Rectal smooth muscle tissue (tissue), 1 donor: Measurements from ENCODE around the gene ODF2L.

Experiments
- H3K27ac ChIP-seq: one replicate; pipeline ENCODE4 v1.7.0; 2013; ENCODE audit warnings: low read depth, low read length, inconsistent platforms
- H3K27me3 ChIP-seq: one replicate; pipeline ENCODE4 v1.7.0; 2013; ENCODE audit warnings: low read length; ENCODE audit not compliant: control insufficient read depth, insufficient read depth
- H3K36me3 ChIP-seq: one replicate; pipeline ENCODE4 v1.7.0; 2013; ENCODE audit warnings: low read length; ENCODE audit not compliant: control insufficient read depth, insufficient read depth
- H3K4me1 ChIP-seq: one replicate; pipeline ENCODE4 v1.7.0; 2013; ENCODE audit warnings: low read length; ENCODE audit not compliant: control insufficient read depth, insufficient read depth
- H3K4me3 ChIP-seq: one replicate; pipeline ENCODE4 v1.7.0; 2013; ENCODE audit warnings: low read length
- H3K9ac ChIP-seq: one replicate; pipeline ENCODE4 v1.7.0; 2013; ENCODE audit warnings: low read length

The ODF2L gene

GRCh38 chr1:86395751-86396497 lies at the start of gene ODF2L:
TSS of gene ODF2L (minus strand) at chr1:86396323. CDS start at chr1:86387027, 9,296 bp downstream.
- Histone ChIP-seq H3K4me1 (peaks cover 5% of the 10 kb centered on the region), H3K27ac (peak within 1 kb of the TSS; percentile 66), H3K27me3 (no peaks in the 10 kb centered on the region), H3K36me3 (no peaks in the 10 kb centered on the region), H3K9ac (peak within 1 kb of the TSS; percentile 61), H3K4me3 (peak within 1 kb of the TSS; percentile 96)

- H3K9ac ChIP-seq: no peak overlapping the region
- no peaks in the 10 kb centered on the region for H3K4me1 ChIP-seq
- H3K27ac ChIP-seq: no peak overlapping the region
- no peaks in the 10 kb centered on the region for H3K27me3 ChIP-seq
- H3K36me3 ChIP-seq: no peaks in the 10 kb centered on the region
- no peak overlapping the region for H3K4me3 ChIP-seq
Measured at GRCh38 chr1:86445919-86446318, 49.8 kb upstream of the ODF2L start.

GRCh38 chr1:86441997-86442396 lies 45.9 kb upstream of the ODF2L start:
- Histone ChIP-seq H3K36me3 (no peaks in the 10 kb centered on the region), H3K9ac (no peak overlapping the region), H3K27me3 (no peaks in the 10 kb centered on the region), H3K27ac (no peak overlapping the region), H3K4me1 (no peaks in the 10 kb centered on the region), H3K4me3 (no peak overlapping the region)

DNA sequence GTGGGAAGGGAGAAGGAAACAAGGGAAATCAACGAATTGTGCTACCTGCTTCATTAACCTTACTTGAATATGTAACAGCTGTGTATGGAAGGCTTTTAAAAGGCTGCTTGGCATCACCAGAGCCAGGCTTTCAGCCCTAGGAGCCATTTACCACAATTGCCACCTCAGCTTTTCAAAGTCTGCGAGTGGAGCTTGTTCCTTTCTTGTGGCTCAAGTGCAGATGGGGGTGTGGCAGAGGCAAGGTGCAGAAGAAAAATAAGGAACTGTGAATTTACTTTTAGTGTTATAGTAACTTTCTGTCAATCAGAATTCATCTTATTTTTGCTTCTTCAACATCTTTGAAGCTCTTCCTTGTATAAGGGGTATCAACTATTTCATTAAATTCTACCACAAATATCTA lies 45.5 kb upstream of the ODF2L start:
- H3K4me1 ChIP-seq: no peaks in the 10 kb centered on the region
- no peak overlapping the region for H3K9ac ChIP-seq
- no peaks in the 10 kb centered on the region for H3K27me3 ChIP-seq
- no peak overlapping the region for H3K27ac ChIP-seq
- no peaks in the 10 kb centered on the region for H3K36me3 ChIP-seq
- H3K4me3 ChIP-seq: no peak overlapping the region

DNA sequence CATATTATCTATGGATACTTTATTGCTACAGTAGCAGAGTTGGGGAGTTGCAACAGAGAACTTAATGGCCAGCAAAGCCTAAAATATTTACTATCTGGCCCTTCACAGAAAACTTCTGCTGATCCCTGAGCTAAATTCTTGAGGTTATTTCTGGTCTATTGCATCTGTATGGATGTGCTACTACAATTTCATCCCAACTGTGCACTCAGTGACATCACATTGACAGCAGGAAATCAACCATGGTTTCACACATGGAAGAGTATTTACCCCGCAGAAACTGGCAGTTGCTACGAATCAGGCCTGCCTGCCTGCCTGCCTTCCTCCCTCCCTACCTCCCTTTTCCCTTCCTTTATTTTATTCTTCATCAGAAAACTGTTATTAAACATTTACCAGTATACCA lies 39.9 kb upstream of the ODF2L start:
- no peak overlapping the region for H3K4me3 ChIP-seq
- no peaks in the 10 kb centered on the region for H3K27me3 ChIP-seq
- no peak overlapping the region for H3K9ac ChIP-seq
- H3K36me3 ChIP-seq: no peaks in the 10 kb centered on the region
- H3K4me1 ChIP-seq: no peaks in the 10 kb centered on the region
- H3K27ac ChIP-seq: no peak overlapping the region

DNA sequence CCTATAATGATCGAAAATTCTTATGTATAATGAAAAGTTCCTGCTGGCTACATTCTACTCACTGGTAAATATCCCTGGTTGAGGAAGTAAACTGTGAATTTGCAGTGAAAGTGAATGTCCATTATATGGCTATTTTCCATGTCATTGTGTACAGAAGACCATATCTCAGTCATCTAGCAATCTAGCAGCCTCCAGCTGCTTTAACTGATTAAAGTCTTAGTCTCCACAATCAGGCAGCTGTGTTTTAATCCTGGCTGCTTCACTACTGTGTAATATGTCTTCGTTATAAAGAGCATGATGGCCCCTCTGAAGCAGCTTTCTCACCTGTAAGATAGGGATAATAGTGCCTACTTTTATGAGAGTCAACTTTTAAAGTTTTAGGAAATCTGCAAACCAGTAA lies 39.2 kb upstream of the ODF2L start:
- no peak overlapping the region for H3K27ac ChIP-seq
- no peaks in the 10 kb centered on the region for H3K27me3 ChIP-seq
- H3K4me1 ChIP-seq: no peaks in the 10 kb centered on the region
- H3K36me3 ChIP-seq: no peaks in the 10 kb centered on the region
- no peak overlapping the region for H3K9ac ChIP-seq
- no peak overlapping the region for H3K4me3 ChIP-seq

GRCh38 chr1:86434059-86434458 lies 37.9 kb upstream of the ODF2L start:
- H3K27ac ChIP-seq: no peak overlapping the region
- no peaks in the 10 kb centered on the region for H3K27me3 ChIP-seq
- no peak overlapping the region for H3K9ac ChIP-seq
- no peaks in the 10 kb centered on the region for H3K4me1 ChIP-seq
- no peak overlapping the region for H3K4me3 ChIP-seq
- no peaks in the 10 kb centered on the region for H3K36me3 ChIP-seq

GRCh38 chr1:86430376-86430775 lies 34.3 kb upstream of the ODF2L start:
- Histone ChIP-seq H3K4me3 (no peak overlapping the region), H3K4me1 (no peaks in the 10 kb centered on the region), H3K36me3 (no peaks in the 10 kb centered on the region), H3K27ac (no peak overlapping the region), H3K27me3 (no peaks in the 10 kb centered on the region), H3K9ac (no peak overlapping the region)

- Histone ChIP-seq H3K4me1 (no peaks in the 10 kb centered on the region), H3K4me3 (no peak overlapping the region), H3K9ac (no peak overlapping the region), H3K36me3 (no peaks in the 10 kb centered on the region), H3K27ac (no peak overlapping the region), H3K27me3 (no peaks in the 10 kb centered on the region)
Measured at GRCh38 chr1:86429835-86430234, 33.7 kb upstream of the ODF2L start.

DNA sequence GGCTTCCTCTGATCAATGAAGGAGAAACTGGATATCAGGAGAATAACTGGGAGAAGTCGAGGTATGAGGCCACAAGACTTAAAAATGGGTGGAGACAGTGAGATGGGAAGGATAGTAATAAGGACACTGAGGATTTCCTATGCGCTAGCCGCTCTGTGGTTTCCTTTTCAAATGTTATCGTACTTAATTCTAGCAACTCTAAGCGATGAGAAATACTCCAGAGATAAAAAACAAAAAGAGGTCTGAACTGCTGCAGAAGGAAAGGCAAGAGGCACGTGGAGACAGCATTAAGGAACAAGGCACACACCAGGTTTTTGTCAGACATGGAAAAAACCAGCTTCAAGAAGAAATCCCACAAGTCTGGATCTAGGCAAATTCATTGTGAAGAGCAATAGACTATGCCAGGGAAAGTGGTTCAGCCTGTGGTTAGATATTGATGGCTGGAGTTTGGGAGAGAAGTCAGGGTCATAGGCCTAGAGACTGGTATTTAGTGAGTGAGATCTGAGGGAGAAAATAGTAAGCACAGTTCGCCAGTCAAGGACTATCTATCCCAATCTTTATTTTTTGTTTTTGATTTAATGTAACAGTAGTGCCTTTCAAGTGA lies 33.1 kb upstream of the ODF2L start:
- no peaks in the 10 kb centered on the region for H3K4me1 ChIP-seq
- H3K4me3 ChIP-seq: no peak overlapping the region
- H3K9ac ChIP-seq: no peak overlapping the region
- H3K27me3 ChIP-seq: no peaks in the 10 kb centered on the region
- H3K36me3 ChIP-seq: no peaks in the 10 kb centered on the region
- H3K27ac ChIP-seq: no peak overlapping the region

GRCh38 chr1:86423873-86424272 lies 27.8 kb upstream of the ODF2L start, which contains the start of gene CLCA2:
TSS of gene CLCA2 (plus strand) at chr1:86424171. CDS start at chr1:86424248, 77 bp downstream.
- Histone ChIP-seq H3K36me3 (no peaks in the 10 kb centered on the region), H3K27ac (no peak within 1 kb of the TSS), H3K27me3 (no peaks in the 10 kb centered on the region), H3K4me3 (no peak within 1 kb of the TSS), H3K9ac (no peak within 1 kb of the TSS), H3K4me1 (no peaks in the 10 kb centered on the region)

- Histone ChIP-seq H3K36me3 (no peaks in the 10 kb centered on the region), H3K27me3 (no peaks in the 10 kb centered on the region), H3K4me3 (no peak overlapping the region), H3K9ac (no peak overlapping the region), H3K4me1 (no peaks in the 10 kb centered on the region), H3K27ac (no peak overlapping the region)
Measured at GRCh38 chr1:86423473-86423872, 27.4 kb upstream of the ODF2L start.
